Mesenchymal stem cell (in vitro differentiated cells and primary cell): Measurements from ENCODE around the gene GRM5.

Experiments used
- DNase-seq: peaks from one replicate; pipeline ENCODE4 v3.0.0-alpha.2; 2013
- H2AFZ ChIP-seq: one replicate; pipeline ENCODE4 v1.6.1; 2013; ENCODE audit warnings: low read depth, mild to moderate bottlenecking, control low read depth, inconsistent platforms, low read length, moderate library complexity
- H2AK5ac ChIP-seq: 2 replicates; pipeline ENCODE4 v1.6.1; 2013; ENCODE audit warnings: low read length, moderate library complexity, mild to moderate bottlenecking, inconsistent platforms; ENCODE audit not compliant: severe bottlenecking
- H2BK120ac ChIP-seq: one replicate; pipeline ENCODE4 v1.6.1; 2013; ENCODE audit warnings: low read depth, mild to moderate bottlenecking, inconsistent platforms, low read length, moderate library complexity
- H2BK12ac ChIP-seq, 2 experiments: one replicate each; pipeline ENCODE4 v1.6.1; 2013; ENCODE audit warnings: inconsistent platforms in 2 of 2, low read length in 2 of 2, mild to moderate bottlenecking in 2 of 2, moderate library complexity in 2 of 2, control low read depth in 1 of 2
- H2BK15ac ChIP-seq: one replicate; pipeline ENCODE4 v1.6.1; 2013; ENCODE audit warnings: mild to moderate bottlenecking, low read depth, inconsistent platforms; ENCODE audit not compliant: poor library complexity, severe bottlenecking
- H2BK5ac ChIP-seq: 2 replicates; pipeline ENCODE4 v1.6.1; 2013; ENCODE audit warnings: low read depth, mild to moderate bottlenecking, low read length, control low read depth, inconsistent platforms; ENCODE audit not compliant: poor library complexity, severe bottlenecking
- H3K14ac ChIP-seq, 2 experiments: one replicate each; pipeline ENCODE4 v1.6.1; 2013; ENCODE audit warnings: inconsistent platforms in 2 of 2, low read length in 2 of 2, control low read depth in 1 of 2, mild to moderate bottlenecking in 1 of 2, moderate library complexity in 1 of 2
- H3K18ac ChIP-seq, 2 experiments: one replicate each; pipeline ENCODE4 v1.6.1; 2013; ENCODE audit warnings: inconsistent platforms in 2 of 2, low read length in 2 of 2, control low read depth in 1 of 2, low read depth in 1 of 2, mild to moderate bottlenecking in 1 of 2
- H3K23ac ChIP-seq, 2 experiments: one replicate each; pipeline ENCODE4 v1.6.1; 2013; ENCODE audit warnings: inconsistent platforms in 2 of 2, low read length in 2 of 2, mild to moderate bottlenecking in 2 of 2, moderate library complexity in 2 of 2, control low read depth in 1 of 2
- H3K27ac ChIP-seq: 2 replicates; pipeline ENCODE4 v1.5.1; 2013; ENCODE audit warnings: mild to moderate bottlenecking, moderate library complexity, low read length, control low read depth, inconsistent platforms; ENCODE audit not compliant: poor library complexity, severe bottlenecking
- H3K27me3 ChIP-seq, 2 experiments: 2 replicates each; pipeline versions ENCODE4 v1.6.1 to v1.7.0; 2013; ENCODE audit warnings: low read length in 2 of 2, mild to moderate bottlenecking in 2 of 2, moderate library complexity in 2 of 2, control low read depth in 1 of 2, inconsistent platforms in 1 of 2; ENCODE audit not compliant: control insufficient read depth in 1 of 2, insufficient read depth in 1 of 2
- H3K36me3 ChIP-seq, 2 experiments: 2 replicates each; pipeline versions ENCODE4 v1.6.1 to v1.7.0; 2013; ENCODE audit warnings: low read length in 2 of 2, control low read depth in 1 of 2, inconsistent platforms in 1 of 2, low read depth in 1 of 2, mild to moderate bottlenecking in 1 of 2; ENCODE audit not compliant: insufficient read depth in 2 of 2, control insufficient read depth in 1 of 2
- H3K4ac ChIP-seq, 2 experiments: one replicate each; pipeline ENCODE4 v1.6.1; 2013; ENCODE audit warnings: inconsistent platforms in 2 of 2, low read length in 2 of 2, mild to moderate bottlenecking in 2 of 2, moderate library complexity in 2 of 2, control low read depth in 1 of 2, low read depth in 1 of 2
- H3K4me1 ChIP-seq: 2 replicates; pipeline ENCODE4 v1.6.1; 2013; ENCODE audit warnings: low read depth, low read length, control low read depth; ENCODE audit not compliant: control insufficient read depth, insufficient read depth
- H3K4me2 ChIP-seq: 2 replicates; pipeline ENCODE4 v1.6.1; 2013; ENCODE audit warnings: low read length, mild to moderate bottlenecking, inconsistent platforms; ENCODE audit not compliant: poor library complexity, severe bottlenecking
- H3K4me3 ChIP-seq, 2 experiments: 2 replicates each; pipeline versions ENCODE4 v1.5.1 to v1.7.0; 2013; ENCODE audit warnings: low read length in 2 of 2, mild to moderate bottlenecking in 2 of 2, control low read depth in 1 of 2, low read depth in 1 of 2; ENCODE audit not compliant: insufficient read depth in 1 of 2
- H3K79me1 ChIP-seq: replicated peaks from 2 replicates; pipeline ENCODE4 v1.6.1; 2013; ENCODE audit warnings: mild to moderate bottlenecking, control low read depth, low read length, inconsistent platforms; ENCODE audit not compliant: poor library complexity, severe bottlenecking
- H3K9ac ChIP-seq: 2 replicates; pipeline ENCODE4 v1.7.0; 2013; ENCODE audit warnings: mild to moderate bottlenecking, low read length, moderate library complexity
- H3K9me3 ChIP-seq: 2 replicates; pipeline ENCODE4 v1.7.0; 2013; ENCODE audit warnings: mild to moderate bottlenecking, low read length; ENCODE audit not compliant: control insufficient read depth
- H4K8ac ChIP-seq: one replicate; pipeline ENCODE4 v1.6.1; 2013; ENCODE audit warnings: inconsistent platforms, mild to moderate bottlenecking, low read length, moderate library complexity
- H4K91ac ChIP-seq: one replicate; pipeline ENCODE4 v1.6.1; 2013; ENCODE audit warnings: mild to moderate bottlenecking, low read length, inconsistent platforms
- WGBS: methylation state at CpG from one replicate; pipeline ENCODE4 v1.1.7; 2013; ENCODE audit warnings: mixed read lengths; 5-methylcytosine and 5-hydroxymethylcytosine counted together

GRM5 gene

GRCh38 chr11:88697139-88697538 is 368.6 kb downstream of the GRM5 start:
- Histone ChIP-seq H2BK120ac (no peak overlapping the region), H2AFZ (no peak overlapping the region), H3K36me3 (no peaks in the 10 kb centered on the region), H3K79me1 (no peaks in the 10 kb centered on the region), H3K14ac (no peak overlapping the region), H4K91ac (no peak overlapping the region), H3K9ac (no peak overlapping the region), H3K27me3 (peaks cover 0 to 4% of the 10 kb centered on the region in 2 experiments), H2BK5ac (no peak overlapping the region), H3K27ac (no peak overlapping the region), H3K23ac (no peak overlapping the region), H4K8ac (no peak overlapping the region), H3K4ac (no peak overlapping the region), H2BK15ac (no peak overlapping the region), H3K18ac (no peak overlapping the region), H2BK12ac (no peak overlapping the region), H3K4me2 (no peak overlapping the region), H2AK5ac (no peak overlapping the region), H3K4me1 (no peaks in the 10 kb centered on the region), H3K9me3 (no peaks in the 10 kb centered on the region), H3K4me3 (no peak overlapping the region)
- 53% methylated on average over 3 of the region's 3 CpGs for WGBS
- DNase-seq = no peak

- peaks cover 0 to 4% of the 10 kb centered on the region in 2 experiments for H3K27me3 ChIP-seq
- no peak overlapping the region for H3K9ac ChIP-seq
- WGBS = 68% methylated on average over 9 of the region's 11 CpGs
- no peak overlapping the region for H4K8ac ChIP-seq
- no peak overlapping the region for H2BK15ac ChIP-seq
- H3K4me3 ChIP-seq = no peak overlapping the region
- no peak overlapping the region for H2BK12ac ChIP-seq
- no peak overlapping the region for H3K27ac ChIP-seq
- H4K91ac ChIP-seq = no peak overlapping the region
- H2BK120ac ChIP-seq = no peak overlapping the region
- no peak for DNase-seq
- H3K4me2 ChIP-seq = no peak overlapping the region
- H3K9me3 ChIP-seq = no peaks in the 10 kb centered on the region
- H3K14ac ChIP-seq = no peak overlapping the region
- no peak overlapping the region for H2AK5ac ChIP-seq
- H2AFZ ChIP-seq = no peak overlapping the region
- no peaks in the 10 kb centered on the region for H3K4me1 ChIP-seq
- H3K36me3 ChIP-seq = no peaks in the 10 kb centered on the region
- no peak overlapping the region for H3K23ac ChIP-seq
- H3K4ac ChIP-seq = no peak overlapping the region
- H2BK5ac ChIP-seq = no peak overlapping the region
- H3K18ac ChIP-seq = no peak overlapping the region
- H3K79me1 ChIP-seq = no peaks in the 10 kb centered on the region
These were observed 369.9 kb downstream of the GRM5 start for GRCh38 chr11:88695689-88696414.

GRCh38 chr11:88692306-88693086 is 373.3 kb downstream of the GRM5 start:
- Histone ChIP-seq H3K36me3 (no peaks in the 10 kb centered on the region), H3K27me3 (peaks cover 0 to 4% of the 10 kb centered on the region in 2 experiments), H4K8ac (no peak overlapping the region), H3K4me3 (no peak overlapping the region), H2BK120ac (no peak overlapping the region), H3K79me1 (no peaks in the 10 kb centered on the region), H2AFZ (no peak overlapping the region), H3K4me1 (no peaks in the 10 kb centered on the region), H2AK5ac (no peak overlapping the region), H3K23ac (no peak overlapping the region), H4K91ac (no peak overlapping the region), H3K27ac (no peak overlapping the region), H2BK15ac (no peak overlapping the region), H2BK5ac (no peak overlapping the region), H3K9ac (no peak overlapping the region), H3K4me2 (no peak overlapping the region), H2BK12ac (no peak overlapping the region), H3K9me3 (no peaks in the 10 kb centered on the region), H3K14ac (no peak overlapping the region), H3K4ac (no peak overlapping the region), H3K18ac (no peak overlapping the region)
- WGBS = 67% methylated on average over 4 of the region's 4 CpGs
- no peak for DNase-seq

DNA sequence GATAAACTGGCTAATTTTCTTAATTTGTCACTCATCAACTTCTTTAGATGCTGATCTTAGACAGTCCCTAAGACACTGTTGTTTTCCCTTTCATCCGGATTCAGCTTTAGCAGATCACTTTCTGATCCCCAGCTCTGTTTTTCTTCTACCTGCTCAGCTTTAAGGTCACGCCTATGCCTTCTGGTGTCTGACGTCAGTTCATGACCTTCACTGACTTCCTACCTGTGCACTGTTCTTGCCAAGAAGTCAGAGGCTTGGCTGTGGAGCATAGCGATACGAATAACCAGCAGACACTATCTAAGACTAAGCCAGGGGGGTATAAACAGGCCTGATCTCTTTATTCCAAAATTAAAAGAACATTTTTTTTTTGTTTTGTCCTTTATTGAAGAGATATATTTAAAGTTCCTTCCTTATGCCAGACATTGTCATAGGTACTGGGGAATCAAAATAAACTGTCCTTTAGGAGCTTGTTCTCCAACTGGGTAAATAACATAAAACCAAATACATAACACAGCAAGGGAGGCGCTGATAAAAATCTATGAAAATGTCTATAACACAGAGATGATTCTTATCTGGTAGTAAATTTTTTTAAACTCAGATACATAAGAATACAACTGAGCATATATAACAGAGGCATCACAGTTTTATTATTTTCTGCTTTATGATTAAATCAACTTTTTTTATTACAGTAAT is 376.1 kb downstream of the GRM5 start:
- Histone ChIP-seq H2BK15ac (no peak overlapping the region), H2BK12ac (no peak overlapping the region), H3K23ac (no peak overlapping the region), H4K8ac (no peak overlapping the region), H3K18ac (no peak overlapping the region), H4K91ac (no peak overlapping the region), H3K36me3 (no peaks in the 10 kb centered on the region), H3K9me3 (peaks cover 4% of the 10 kb centered on the region), H3K4me3 (no peak overlapping the region), H3K4me2 (no peak overlapping the region), H3K79me1 (no peaks in the 10 kb centered on the region), H3K14ac (no peak overlapping the region), H3K4me1 (no peaks in the 10 kb centered on the region), H3K27me3 (no peaks in the 10 kb centered on the region), H3K9ac (no peak overlapping the region), H3K4ac (no peak overlapping the region), H2BK120ac (no peak overlapping the region), H2AFZ (no peak overlapping the region), H3K27ac (no peak overlapping the region), H2BK5ac (no peak overlapping the region), H2AK5ac (no peak overlapping the region)
- 71% methylated on average over 3 of the region's 6 CpGs for WGBS
- no peak for DNase-seq
